Measurements from ENCODE around the gene ARNT2. TPM values are rescaled to one million over a fixed set of nuclear protein-coding genes. Genes with fewer than 3 reads are reported as not detected.

The ARNT2 gene
- total RNA-seq, 1 experiment from 2014 or later: 16.8 TPM

GRCh38 chr15:80466543-80466942, 62.4 kb downstream of the ARNT2 start:
- Histone ChIP-seq H3K4me1 (ENCODE audit: control insufficient read depth, insufficient read depth, low read length) (no peaks in the 10 kb centered on the region), H3K27ac (ENCODE audit: low read length) (no peak overlapping the region), H3K36me3 (ENCODE audit: control insufficient read depth, insufficient read depth, low read length) (no peaks in the 10 kb centered on the region), H3K9me3 (ENCODE audit: control insufficient read depth, insufficient read depth, low read depth, low read length) (no peaks in the 10 kb centered on the region), H3K4me3 (ENCODE audit: low read depth in 2 of 2, low read length in 2 of 2) (no peak overlapping the region), H3K27me3 (ENCODE audit: control insufficient read depth, insufficient read depth, low read length) (no peaks in the 10 kb centered on the region)
- intact Hi-C loops (cut with micrococcal nuclease; ENCODE audit: unreplicated experiment) (no loop called here), in situ Hi-C loops (cut with HindIII; ENCODE audit: low pct_unique_long_range_greater_than_20kb, low sequenced_read_pairs) (no loop called here)
- POLR2A ChIA-PET: no interaction called here
- no peak for DNase-seq (ENCODE audit: low read depth, low spot score)
- ATAC-seq: no peak
- TF ChIP-seq SIN3A (IDR thresholded peaks at IDR 0.05; ENCODE audit: borderline replicate concordance, insufficient read depth, low read depth, low read length) (no peak), REST (IDR thresholded peaks at IDR 0.05; ENCODE audit: insufficient read depth in 1 of 2, low read depth in 2 of 2, low read length in 1 of 2) (no peak), TCF7L2 (IDR thresholded peaks at IDR 0.05; ENCODE audit: low read depth, low read length) (no peak), CTCF (IDR thresholded peaks at IDR 0.05) (no peak), POLR2AphosphoS5 (IDR thresholded peaks at IDR 0.05; ENCODE audit: low read depth, low read length) (no peak)
- BruUV-seq (replicated peaks): no TSS peak
- CTCF ChIA-PET: no interaction called here

GRCh38 chr15:80467311-80467714, 63.1 kb downstream of the ARNT2 start:
- POLR2A ChIA-PET: no interaction called here
- no peak for DNase-seq (ENCODE audit: low read depth, low spot score)
- ATAC-seq: no peak
- H3K27ac ChIP-seq (ENCODE audit: low read length): no peak overlapping the region
- H3K36me3 ChIP-seq (ENCODE audit: control insufficient read depth, insufficient read depth, low read length): no peaks in the 10 kb centered on the region
- intact Hi-C loops (cut with micrococcal nuclease; ENCODE audit: unreplicated experiment) (no loop called here), in situ Hi-C loops (cut with HindIII; ENCODE audit: low pct_unique_long_range_greater_than_20kb, low sequenced_read_pairs) (no loop called here)
- no peak for TF ChIP-seq TCF7L2 (IDR thresholded peaks at IDR 0.05; ENCODE audit: low read depth, low read length)
- TF ChIP-seq CTCF (IDR thresholded peaks at IDR 0.05): no peak
- no peak for TF ChIP-seq REST (IDR thresholded peaks at IDR 0.05; ENCODE audit: insufficient read depth in 1 of 2, low read depth in 2 of 2, low read length in 1 of 2)
- TF ChIP-seq SIN3A (IDR thresholded peaks at IDR 0.05; ENCODE audit: borderline replicate concordance, insufficient read depth, low read depth, low read length): no peak
- TF ChIP-seq POLR2AphosphoS5 (IDR thresholded peaks at IDR 0.05; ENCODE audit: low read depth, low read length): no peak
- no TSS peak for BruUV-seq (replicated peaks)
- no peak overlapping the region for H3K4me3 ChIP-seq (ENCODE audit: low read depth in 2 of 2, low read length in 2 of 2)
- no peaks in the 10 kb centered on the region for H3K9me3 ChIP-seq (ENCODE audit: control insufficient read depth, insufficient read depth, low read depth, low read length)
- CTCF ChIA-PET: no interaction called here
- H3K27me3 ChIP-seq (ENCODE audit: control insufficient read depth, insufficient read depth, low read length): no peaks in the 10 kb centered on the region
- H3K4me1 ChIP-seq (ENCODE audit: control insufficient read depth, insufficient read depth, low read length): no peaks in the 10 kb centered on the region
